DMS153 treated with DMSO at 0.1 percent for 48 hours (cell line): ENCODE data around the gene ZCCHC14.
A peak's percentile ranks its signal among the peaks of the same experiment; 100 is the strongest.
"Not testable (repeated sequence)": the region's sequence is repeated elsewhere in the genome, so short reads cannot be mapped to it uniquely, and the experiment has no call there.

Source experiments
- DNase-seq: peaks from one replicate; lab custom pipeline; 2025; ENCODE audit not compliant: unreplicated experiment; lab: John Stamatoyannopoulos, UW

ZCCHC14 gene

DNA sequence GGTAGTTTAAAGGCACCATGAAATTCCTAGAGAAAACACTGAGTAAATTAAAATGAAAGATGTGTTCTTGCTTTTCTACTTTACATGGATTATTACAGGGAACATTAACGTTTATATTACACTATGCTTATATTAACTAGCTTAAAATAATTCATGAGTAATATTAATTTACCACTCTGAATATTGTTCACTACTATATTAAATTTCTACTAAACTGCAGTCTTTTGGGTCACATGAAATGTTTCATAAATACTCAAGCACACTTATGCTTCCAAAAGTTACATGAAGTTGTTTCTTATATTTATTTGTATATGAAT lies 104.0 kb downstream of the ZCCHC14 start:
- no peak for DNase-seq

DNA sequence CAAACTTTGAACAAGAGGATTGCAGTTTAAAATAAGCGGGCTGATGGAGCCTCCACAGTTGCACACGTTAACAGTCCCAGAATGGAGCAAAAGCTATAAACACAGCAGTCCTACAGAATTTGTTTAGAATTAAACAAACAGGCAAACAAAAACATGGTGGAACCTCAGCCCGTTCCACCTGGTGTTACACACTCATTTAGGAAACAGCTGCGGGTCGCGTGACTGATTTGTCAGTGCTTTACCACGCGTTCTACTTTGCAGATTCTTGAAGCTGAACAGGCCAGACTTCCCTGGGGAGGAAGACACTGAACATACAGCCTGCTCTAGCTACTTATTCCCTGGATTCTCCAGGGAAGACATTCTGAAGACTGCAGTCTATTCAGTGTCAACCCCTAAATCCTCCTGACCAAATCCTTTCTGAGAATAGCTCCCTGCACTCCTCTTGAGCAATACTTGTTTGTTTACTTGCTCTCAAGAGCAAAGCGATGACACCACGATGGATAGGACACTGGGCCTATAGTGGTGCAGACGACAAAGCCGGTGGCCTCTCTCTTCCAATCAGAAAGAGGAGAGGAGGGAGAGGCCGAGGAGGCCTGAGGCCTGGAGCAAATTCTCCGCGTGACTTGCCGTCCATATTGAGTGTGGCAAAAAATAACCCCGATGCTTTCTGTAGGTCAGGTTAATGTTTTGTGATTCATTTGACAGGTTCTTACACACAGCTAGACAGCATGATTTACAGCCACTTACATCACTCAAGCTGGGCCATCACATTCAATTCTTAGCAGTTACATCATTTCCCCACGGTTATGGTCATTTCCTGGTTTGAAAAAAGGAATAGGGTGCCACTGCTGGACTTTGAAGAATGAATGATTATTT lies 104.6 kb downstream of the ZCCHC14 start:
- DNase-seq, result peak; percentile 98

DNA sequence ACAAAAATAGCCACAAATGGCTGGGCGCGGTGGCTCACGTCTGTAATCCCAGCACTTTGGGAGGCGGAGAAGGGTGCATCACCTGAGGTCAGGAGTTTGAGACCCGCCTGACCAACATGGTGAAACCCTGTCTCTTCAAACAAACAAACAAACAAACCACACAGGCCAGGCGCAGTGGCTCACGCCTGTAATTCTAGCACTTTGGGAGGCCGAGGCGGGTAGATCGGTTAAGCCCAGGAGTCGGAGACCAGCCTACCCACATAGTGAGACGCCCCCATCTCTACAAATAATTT lies 108.0 kb downstream of the ZCCHC14 start:
- not testable (repeated sequence) for DNase-seq

DNA sequence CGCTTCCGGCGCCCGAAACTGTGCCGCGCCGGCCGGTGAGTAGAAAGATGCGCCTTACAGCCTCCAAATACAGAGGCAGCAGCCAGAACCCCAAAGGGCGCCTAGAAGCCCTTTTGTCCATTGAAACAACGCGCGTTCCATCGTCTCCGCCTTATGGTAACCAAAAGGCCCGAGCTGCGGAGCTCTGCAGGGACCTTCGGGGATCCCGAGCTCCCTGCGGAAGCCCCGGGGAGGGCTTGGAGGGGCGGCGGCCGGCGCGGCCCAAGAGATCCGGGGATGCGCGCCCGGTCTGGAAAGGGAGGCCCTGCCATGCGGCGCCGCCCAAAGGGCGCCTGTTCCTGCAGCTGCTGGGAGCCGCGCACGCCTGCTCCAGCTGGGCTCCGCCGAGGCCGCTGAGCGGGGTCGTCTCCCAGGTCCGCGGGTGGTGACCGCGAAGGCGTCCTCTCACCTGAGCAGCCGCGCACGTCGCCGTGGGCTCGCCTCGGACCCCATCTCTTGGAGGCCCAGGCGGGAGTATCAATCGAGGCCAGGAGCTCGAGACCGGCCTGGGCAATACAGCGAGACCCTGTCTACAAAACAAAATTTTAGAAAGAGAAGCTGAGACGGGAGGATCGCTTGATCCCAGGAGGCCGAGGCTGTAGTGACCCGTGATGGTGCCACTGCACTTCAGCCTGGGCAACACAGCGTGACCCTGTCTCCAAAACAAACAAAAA lies 108.5 kb downstream of the ZCCHC14 start:
- peak; percentile 60 for DNase-seq

DNA sequence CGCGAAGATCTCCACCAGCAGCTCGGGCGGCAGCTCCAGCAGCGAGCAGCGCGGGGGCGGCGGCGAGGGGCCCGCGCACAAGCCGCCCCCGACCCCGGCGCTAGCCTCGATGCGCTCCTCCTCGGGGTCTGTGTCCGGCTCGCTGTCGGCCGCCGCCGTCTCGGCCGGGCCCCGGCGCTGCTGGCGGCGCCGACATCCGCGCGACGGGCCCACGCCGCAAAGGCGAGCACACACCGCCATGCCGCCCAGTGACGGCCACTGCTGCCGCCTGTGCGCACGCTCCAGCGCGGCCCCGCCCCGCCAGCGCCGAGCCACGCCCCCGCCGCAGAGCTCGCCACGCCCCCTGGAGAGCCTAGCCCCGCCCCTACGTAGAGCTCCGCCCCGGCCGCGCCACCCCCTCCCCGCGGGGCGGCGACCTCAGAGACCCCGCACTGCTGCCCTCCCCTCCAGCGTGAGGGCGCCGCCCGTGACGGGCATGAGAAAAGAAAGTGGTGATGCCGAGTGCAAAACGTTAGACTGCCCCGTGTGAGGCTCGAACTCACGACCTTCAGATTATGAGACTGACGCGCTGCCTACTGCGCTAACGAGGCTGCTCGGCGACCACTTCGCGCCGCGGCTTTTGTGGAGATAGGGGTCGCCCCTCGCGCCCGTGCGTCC lies 109.2 kb downstream of the ZCCHC14 start, which contains the start of gene FBXO31:
Gene FBXO31 (minus strand): TSS at position 272 of the 657 bp plus-strand sequence. CDS start 32 bp downstream, at position 240.
- peak; percentile 60 for DNase-seq

DNA sequence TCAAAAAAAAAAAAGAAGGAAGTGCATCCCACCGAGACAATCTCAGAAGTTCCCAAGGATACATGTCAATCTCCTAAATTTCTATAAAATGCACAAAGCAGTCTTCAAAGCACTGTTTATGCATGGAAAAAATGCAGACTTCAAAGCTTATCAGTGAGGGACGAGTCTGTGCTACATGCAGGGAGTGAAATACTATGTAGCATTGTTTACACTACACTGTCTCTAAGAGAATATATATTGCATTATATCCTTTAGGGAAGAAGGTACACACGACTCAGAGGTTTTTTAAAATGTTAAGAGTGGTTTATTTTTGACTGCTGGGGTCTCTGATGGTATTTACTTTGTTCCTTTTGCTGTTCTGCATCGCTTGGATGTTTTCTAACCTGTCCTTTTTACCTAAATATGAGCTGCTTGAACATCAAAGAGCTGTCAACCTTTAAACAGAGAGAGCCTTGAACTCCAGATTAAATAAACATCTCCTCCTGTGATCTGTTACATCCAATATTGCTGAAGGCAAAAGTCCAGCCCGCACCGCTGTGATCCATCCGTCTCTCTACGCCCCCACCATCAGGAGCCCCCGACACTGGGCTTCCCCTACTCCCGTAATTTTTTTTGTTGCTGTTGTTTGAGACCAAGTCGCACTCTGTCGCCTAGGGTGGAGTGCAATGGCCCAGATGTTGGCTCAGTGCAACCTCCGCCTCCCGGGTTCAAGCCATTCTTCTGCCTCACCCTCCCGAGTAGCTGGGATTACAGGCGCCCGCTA lies 110.6 kb downstream of the ZCCHC14 start:
- no peak for DNase-seq

DNA sequence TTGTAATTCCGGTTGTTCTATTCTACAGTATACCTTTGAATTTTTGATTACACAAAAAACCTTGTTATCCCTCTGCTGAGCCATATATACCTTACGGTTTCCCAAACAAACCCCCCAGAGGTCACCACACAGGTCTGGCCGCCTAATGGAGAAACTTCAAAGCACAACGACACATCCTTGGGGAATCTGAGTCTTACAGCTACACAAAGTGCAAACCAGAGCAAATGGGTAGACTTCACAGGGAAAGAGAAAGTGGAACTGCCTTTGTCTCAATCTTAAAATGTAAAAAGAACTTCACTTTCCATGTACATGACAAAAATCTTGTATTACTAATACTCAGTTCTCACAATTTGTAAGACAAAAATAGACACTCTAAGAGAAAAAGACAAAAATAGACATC lies 111.9 kb downstream of the ZCCHC14 start:
- DNase-seq, result no peak

DNA sequence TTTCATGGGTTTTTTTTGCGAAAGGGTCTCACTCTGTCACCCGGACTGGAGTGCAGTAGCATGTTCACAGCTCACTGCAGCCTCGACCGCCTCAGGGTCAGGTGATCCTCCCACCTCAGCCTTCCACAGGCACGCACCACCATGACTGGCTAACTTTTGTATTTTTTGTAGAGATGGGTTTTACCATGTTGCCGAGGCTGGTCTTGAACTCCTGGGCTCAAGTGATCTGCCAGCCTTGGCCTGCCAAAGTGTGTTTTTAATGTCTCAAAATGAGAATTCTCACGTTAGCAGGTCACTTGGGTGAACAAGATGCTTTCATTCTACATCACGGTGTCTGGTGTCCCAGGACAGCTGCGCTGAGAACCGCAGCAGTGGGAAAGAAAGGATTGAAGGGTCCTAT lies 112.4 kb downstream of the ZCCHC14 start:
- no peak for DNase-seq

DNA sequence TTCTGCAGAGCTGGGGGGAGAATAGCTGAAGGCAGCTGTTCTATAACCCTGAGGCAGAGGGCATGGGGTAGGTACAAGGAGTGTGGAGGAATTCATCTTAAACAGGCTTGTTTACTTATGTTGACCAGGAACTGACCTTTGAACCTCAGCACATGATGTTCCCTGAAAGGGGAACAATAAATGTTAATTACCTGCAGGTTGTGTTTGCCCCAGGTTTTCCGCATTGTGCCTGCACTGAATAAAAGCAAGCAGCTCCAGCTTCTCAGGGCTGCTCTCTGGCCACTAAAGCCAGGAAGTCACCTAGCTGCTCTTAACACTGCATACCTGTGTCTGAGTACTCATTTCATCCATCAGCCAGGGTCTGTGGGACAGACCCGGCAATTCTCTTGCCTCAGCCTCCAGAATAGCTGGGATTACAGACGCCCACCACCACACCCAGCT lies 113.5 kb downstream of the ZCCHC14 start:
- DNase-seq, result not testable (repeated sequence)

DNA sequence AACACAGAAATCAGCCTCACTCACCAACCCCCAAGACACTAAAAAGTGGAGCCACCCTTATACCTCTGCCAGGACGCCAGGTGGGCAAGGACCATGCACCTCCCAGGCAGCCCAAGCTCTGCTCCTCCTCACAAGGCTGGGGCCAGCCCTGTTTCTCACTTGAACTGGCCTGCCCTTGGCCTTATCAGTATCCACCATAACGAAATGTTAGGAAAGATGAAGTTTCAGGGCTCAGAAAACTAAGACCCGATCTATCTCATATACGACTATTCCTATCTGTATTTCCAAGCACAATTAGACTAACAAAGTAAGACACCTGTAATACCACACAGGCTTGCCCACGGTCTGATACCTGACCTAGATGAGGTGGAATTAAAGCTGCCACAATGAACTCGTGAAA lies 116.2 kb downstream of the ZCCHC14 start:
- DNase-seq, result no peak

DNA sequence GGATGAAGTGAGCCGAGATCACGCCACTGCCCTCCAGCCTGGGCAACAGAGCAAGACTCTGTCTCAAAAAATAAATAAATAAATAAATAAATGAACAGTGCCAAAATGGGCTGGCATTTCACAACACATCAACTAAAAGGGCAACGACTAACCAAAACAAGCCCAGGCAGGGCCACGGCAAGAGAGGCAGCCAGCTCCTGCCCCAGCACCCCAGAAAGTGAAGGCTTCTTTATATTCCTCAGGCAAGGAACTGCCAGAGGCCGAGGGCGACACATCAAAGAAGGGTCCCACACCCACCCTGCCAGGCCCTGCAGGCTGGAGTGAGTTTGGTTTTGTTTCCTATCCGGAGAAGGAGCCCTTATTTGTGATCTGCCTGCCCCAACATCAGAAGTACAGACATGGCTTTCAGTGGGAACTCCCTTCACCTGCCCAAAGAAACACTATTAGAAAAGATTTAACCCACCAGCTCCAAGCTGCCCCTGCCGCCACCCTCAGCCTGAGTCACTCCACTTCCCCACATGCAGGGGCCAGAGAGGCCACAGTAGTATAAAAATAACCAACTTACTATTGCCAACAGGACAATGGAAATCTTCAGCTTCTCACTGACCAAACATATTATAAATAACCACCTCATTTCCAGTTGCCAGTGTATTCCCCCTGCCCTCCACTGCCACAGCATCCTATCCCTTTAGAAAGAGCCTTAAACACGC lies 117.2 kb downstream of the ZCCHC14 start:
- no peak for DNase-seq

DNA sequence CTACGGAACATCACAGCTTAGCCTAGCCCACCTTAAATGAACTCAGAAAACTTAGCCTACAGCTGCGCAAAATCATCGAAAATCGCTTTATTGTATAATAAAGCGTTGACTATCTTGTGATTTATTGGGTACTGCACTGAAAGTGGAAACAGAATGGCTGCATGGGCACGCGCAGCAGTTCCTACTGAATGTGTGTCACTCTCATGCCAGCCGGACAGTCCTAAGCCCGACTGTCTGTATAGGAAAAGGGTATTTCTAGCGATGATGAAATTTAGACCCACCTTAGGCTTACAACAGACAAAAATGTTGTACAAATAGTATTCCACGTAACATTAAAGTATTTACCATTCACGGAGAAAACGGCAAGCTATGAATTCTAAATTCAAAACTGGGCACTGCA lies 118.5 kb downstream of the ZCCHC14 start:
- no peak for DNase-seq

DNA sequence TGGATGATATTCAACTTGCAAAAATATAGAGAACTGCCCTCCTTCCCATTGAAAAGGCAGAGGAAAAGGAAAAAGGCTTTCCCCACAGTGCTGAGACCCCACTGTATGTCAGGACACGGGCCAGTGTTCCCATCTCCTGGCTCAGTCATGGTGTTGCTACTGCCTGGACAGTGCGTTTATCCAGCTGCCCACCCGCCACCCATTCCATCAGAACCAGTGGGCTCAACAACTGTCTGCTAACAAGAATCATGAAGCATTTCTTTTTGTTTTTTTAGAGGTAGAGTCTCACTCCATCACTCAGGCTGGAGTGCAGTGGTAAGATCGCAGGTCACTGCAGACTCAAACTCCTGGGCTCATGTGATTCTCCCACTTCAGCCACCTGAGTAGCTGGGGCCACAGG lies 120.5 kb downstream of the ZCCHC14 start:
- DNase-seq, result no peak

DNA sequence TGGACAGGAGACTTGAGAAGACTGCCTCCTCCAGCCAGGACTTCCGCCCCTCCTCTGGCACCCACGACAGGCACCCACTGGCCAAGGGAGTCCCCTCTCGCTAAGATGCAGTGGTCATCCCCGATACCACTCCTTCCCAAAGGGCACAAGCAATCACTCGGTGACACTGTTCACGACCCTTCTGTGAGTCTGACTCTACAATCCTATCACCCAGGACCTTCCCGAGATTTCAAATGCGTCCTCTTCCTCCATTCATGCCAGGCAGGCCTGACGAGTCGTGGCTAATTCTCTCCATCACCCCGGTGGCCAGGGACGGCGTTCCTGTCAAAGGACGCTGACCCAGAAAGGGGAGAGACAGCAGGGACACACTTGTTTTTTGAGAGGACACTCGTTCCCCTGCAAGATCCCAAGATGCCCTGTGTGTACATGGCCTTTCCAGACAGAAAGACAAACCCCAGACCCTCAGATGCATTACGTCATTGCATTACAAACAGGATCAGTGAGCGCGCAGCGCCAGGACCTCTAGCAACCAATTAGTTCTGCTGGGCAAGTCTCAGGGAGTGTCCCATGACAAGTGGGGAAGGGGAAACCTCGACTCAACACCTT lies 121.5 kb downstream of the ZCCHC14 start:
- no peak for DNase-seq

DNA sequence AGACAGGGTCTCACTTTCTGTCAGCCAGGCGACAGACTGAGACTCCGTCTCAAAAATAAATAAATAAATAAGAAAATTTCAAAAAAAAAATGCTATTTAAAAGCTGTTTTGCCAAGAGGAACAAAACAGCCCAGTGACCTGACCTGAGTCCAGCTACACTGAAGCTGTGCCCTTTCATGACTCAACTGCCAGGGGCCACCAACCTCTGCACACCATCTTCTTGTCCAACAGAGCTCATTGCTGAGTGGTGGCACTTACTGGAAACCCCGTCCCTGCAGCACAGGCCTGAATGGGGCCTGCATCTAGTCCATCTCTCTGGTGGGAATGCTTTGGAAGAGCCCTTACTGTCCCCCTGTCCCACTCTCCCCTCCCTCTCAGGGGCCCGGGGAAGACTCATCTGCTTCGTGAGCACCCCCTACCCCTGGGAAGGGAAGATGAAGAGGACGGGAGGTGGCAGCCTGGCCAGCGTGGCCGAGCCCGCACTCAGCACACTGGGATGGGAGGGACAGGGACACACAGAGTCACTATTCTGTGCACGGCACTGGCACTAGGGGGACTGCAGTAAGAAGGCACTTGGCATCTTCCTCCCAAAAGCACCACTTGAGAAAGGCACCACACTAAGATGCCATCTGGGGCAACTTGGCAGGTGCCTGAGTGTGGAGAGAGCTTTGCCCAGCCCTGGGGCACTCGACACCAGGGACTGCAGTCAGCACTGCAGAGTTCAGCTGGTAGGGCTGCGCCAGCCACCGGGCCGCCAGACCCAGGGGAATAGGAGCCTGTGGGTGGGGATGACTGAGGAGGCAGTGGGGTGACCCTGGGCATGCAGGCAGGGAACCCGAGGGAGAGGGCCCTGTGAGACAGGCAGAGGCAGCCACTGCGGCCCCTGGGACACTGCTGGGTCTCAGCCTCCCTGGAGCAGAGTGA lies 122.8 kb downstream of the ZCCHC14 start:
- DNase-seq, result no peak

DNA sequence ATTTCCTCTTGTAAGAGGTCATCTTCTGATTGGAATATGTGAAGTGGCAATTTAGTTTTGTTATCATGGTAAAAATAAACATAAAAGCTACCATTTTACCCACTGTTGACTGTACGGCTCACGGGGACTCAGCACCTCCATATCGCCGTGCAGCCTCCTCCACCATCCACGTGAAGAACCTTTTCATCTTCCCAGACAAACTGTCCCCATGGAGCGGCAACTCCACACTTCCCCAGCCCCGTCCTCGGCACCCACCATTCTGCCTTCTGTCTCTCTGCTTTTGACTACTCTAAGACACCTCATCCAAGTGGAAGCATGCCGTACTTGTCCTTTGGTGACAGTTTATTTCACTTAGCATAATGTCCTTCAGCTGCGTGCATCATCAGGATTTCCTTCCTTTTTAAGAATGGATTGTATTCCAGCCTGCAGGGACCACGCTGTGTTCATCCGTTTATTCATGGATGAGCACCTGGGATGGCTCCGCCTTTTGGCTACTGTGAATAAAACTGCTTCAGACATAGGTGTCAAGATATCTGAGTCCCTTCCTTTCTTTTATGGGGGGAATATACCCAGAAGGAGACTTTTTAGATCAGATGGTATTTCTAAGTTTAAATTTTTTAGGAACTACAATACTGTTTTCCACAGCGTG lies 123.6 kb downstream of the ZCCHC14 start:
- no peak for DNase-seq

DNA sequence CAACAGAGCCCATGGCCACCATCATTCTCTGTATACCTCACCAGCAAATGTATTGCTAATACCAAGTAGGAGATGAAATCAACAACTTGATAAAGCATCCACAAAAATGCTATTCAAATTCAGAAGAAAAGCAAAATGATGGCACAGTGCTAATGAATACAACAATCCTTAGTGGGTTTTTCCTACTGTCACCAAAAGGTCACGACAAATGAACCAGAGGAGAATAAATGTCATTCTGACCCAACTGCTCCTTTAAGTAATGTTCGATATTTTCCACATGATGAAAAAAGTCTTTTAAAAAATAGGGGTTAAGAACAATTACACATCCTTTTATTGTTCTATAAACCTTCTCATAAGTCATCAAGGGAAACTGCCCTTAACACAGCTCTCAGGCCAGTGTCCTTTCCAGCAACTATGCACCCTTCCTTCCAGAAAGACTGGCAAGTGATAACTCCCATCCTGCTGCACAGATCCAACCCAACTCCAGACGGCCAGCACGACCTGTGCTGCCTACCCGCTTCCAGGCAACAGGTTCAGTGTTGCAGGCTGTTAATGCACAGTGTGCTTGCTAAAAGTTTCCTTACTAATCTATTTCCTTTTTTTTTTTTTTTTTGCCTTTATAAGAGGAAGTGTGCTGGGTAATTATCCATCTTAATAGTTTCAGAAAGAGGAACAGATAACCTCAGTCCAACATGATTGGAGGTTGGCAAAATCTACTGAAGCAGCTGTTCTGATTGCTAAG lies 124.6 kb downstream of the ZCCHC14 start:
- no peak for DNase-seq

DNA sequence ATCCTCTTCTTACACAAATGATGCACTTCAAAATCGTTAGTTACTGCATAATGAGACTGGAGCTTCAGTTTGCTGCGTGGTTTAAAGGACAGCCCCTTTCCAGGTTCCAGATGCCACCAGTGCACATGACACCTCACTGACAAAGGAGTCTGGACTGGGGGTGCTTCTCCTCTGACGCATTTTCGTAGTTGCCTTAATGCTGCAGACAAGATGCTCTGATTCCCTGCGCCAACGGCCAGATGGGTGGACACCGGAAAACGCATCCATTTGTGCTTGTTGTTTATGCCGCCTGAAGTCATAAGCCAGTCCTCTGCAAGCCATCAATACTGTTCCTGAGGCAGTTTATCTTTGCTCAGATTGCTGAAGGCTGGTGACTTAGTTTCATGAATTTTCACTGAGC lies 125.3 kb downstream of the ZCCHC14 start:
- no peak for DNase-seq
